Activated naive CD8-positive, alpha-beta T cell treated with anti-CD3 and anti-CD28 coated beads for 36 hours (primary cell): ENCODE data around the gene NLGN2. TPM values are rescaled to one million over a fixed set of nuclear protein-coding genes. Genes with fewer than 3 reads are reported as not detected.

Experiments used
- DNase-seq: peaks from one replicate; pipeline ENCODE4 v3.0.0; 2021
- H3K27ac Mint-ChIP-seq: one replicate; pipeline ENCODE4 v1.8.0; 2022; ENCODE audit warnings: mild to moderate bottlenecking, moderate library complexity, mixed read lengths
- H3K27me3 Mint-ChIP-seq: one replicate; pipeline ENCODE4 v1.8.0; 2022; ENCODE audit warnings: mild to moderate bottlenecking, mixed read lengths
- H3K36me3 Mint-ChIP-seq: one replicate; pipeline ENCODE4 v1.8.0; 2021; ENCODE audit warnings: mild to moderate bottlenecking, mixed read lengths
- H3K4me1 Mint-ChIP-seq: one replicate; pipeline ENCODE4 v1.8.0; 2021; ENCODE audit warnings: mixed read lengths
- H3K4me3 Mint-ChIP-seq: one replicate; pipeline ENCODE4 v1.8.0; 2022; ENCODE audit warnings: mild to moderate bottlenecking, moderate library complexity, mixed read lengths
- H3K9me3 Mint-ChIP-seq: one replicate; pipeline ENCODE4 v1.8.0; 2022; ENCODE audit warnings: mixed read lengths
- total RNA-seq, 2 experiments: library from RNA; stranded (reverse); gene quantifications; one replicate each; pipeline ENCODE4 v1.2.3, GENCODE V29; 2021

Gene NLGN2
- total RNA-seq, 2 experiments from 2014 or later, result 8.8 to 9.3 TPM

GRCh38 chr17:7417056-7417655, 9.5 kb downstream of the NLGN2 start:
- no peaks in the 10 kb centered on the region for H3K9me3 Mint-ChIP-seq
- no peak for DNase-seq
- H3K27ac Mint-ChIP-seq, result no peak overlapping the region
- H3K4me1 Mint-ChIP-seq, result no peaks in the 10 kb centered on the region
- H3K4me3 Mint-ChIP-seq, result no peak overlapping the region
- H3K36me3 Mint-ChIP-seq, result no peaks in the 10 kb centered on the region
- H3K27me3 Mint-ChIP-seq, result no peaks in the 10 kb centered on the region

- Mint-ChIP-seq H3K4me1 (no peaks in the 10 kb centered on the region), H3K4me3 (no peak overlapping the region), H3K9me3 (no peaks in the 10 kb centered on the region), H3K36me3 (no peaks in the 10 kb centered on the region), H3K27me3 (no peaks in the 10 kb centered on the region), H3K27ac (no peak overlapping the region)
- no peak for DNase-seq
These were observed 11.0 kb downstream of the NLGN2 start for GRCh38 chr17:7418472-7419152.

GRCh38 chr17:7419819-7420610, 12.4 kb downstream of the NLGN2 start, which contains the start of gene SPEM1:
Gene SPEM1 (plus strand): TSS chr17:7420324. CDS start chr17:7420385, 61 bp downstream.
- H3K4me3 Mint-ChIP-seq, result no peak within 1 kb of the TSS
- H3K27ac Mint-ChIP-seq, result no peak within 1 kb of the TSS
- no peaks in the 10 kb centered on the region for H3K4me1 Mint-ChIP-seq
- H3K27me3 Mint-ChIP-seq, result no peaks in the 10 kb centered on the region
- no peak for DNase-seq
- H3K36me3 Mint-ChIP-seq, result no peaks in the 10 kb centered on the region
- no peaks in the 10 kb centered on the region for H3K9me3 Mint-ChIP-seq

- H3K36me3 Mint-ChIP-seq, result no peaks in the 10 kb centered on the region
- no peaks in the 10 kb centered on the region for H3K9me3 Mint-ChIP-seq
- no peaks in the 10 kb centered on the region for H3K4me1 Mint-ChIP-seq
- H3K27ac Mint-ChIP-seq, result no peak overlapping the region
- DNase-seq, result no peak
- H3K27me3 Mint-ChIP-seq, result no peaks in the 10 kb centered on the region
- no peak overlapping the region for H3K4me3 Mint-ChIP-seq
These were observed 13.5 kb downstream of the NLGN2 start for GRCh38 chr17:7421186-7421585.

- Mint-ChIP-seq H3K27ac (no peak overlapping the region), H3K4me3 (no peak overlapping the region), H3K27me3 (no peaks in the 10 kb centered on the region), H3K36me3 (no peaks in the 10 kb centered on the region), H3K9me3 (no peaks in the 10 kb centered on the region), H3K4me1 (no peaks in the 10 kb centered on the region)
- no peak for DNase-seq
These were observed 16.0 kb downstream of the NLGN2 start for GRCh38 chr17:7423679-7424078.

- H3K27ac Mint-ChIP-seq, result no peak within 1 kb of the TSS
- no peaks in the 10 kb centered on the region for H3K9me3 Mint-ChIP-seq
- H3K4me3 Mint-ChIP-seq, result no peak within 1 kb of the TSS
- no peaks in the 10 kb centered on the region for H3K27me3 Mint-ChIP-seq
- no peaks in the 10 kb centered on the region for H3K4me1 Mint-ChIP-seq
- no peaks in the 10 kb centered on the region for H3K36me3 Mint-ChIP-seq
- DNase-seq, result no peak
These were observed 17.7 kb downstream of the NLGN2 start, which contains the start of gene SPEM2 for GRCh38 chr17:7425316-7425715. Gene SPEM2 (plus strand): TSS chr17:7425616. CDS start chr17:7425689, 73 bp downstream.

GRCh38 chr17:7425756-7426155, 18.1 kb downstream of the NLGN2 start:
- Mint-ChIP-seq H3K27me3 (no peaks in the 10 kb centered on the region), H3K27ac (no peak overlapping the region), H3K36me3 (no peaks in the 10 kb centered on the region), H3K4me3 (no peak overlapping the region), H3K9me3 (no peaks in the 10 kb centered on the region), H3K4me1 (no peaks in the 10 kb centered on the region)
- no peak for DNase-seq

GRCh38 chr17:7426203-7426863, 18.7 kb downstream of the NLGN2 start:
- no peaks in the 10 kb centered on the region for H3K27me3 Mint-ChIP-seq
- H3K4me3 Mint-ChIP-seq, result no peak overlapping the region
- H3K4me1 Mint-ChIP-seq, result no peaks in the 10 kb centered on the region
- no peak for DNase-seq
- H3K27ac Mint-ChIP-seq, result no peak overlapping the region
- H3K36me3 Mint-ChIP-seq, result no peaks in the 10 kb centered on the region
- no peaks in the 10 kb centered on the region for H3K9me3 Mint-ChIP-seq

- DNase-seq, result no peak
- H3K4me3 Mint-ChIP-seq, result no peak overlapping the region
- H3K36me3 Mint-ChIP-seq, result no peaks in the 10 kb centered on the region
- no peaks in the 10 kb centered on the region for H3K27me3 Mint-ChIP-seq
- H3K27ac Mint-ChIP-seq, result no peak overlapping the region
- no peaks in the 10 kb centered on the region for H3K9me3 Mint-ChIP-seq
- H3K4me1 Mint-ChIP-seq, result no peaks in the 10 kb centered on the region
These were observed 19.3 kb downstream of the NLGN2 start for GRCh38 chr17:7426896-7427489.

GRCh38 chr17:7427549-7427948, 19.9 kb downstream of the NLGN2 start:
- H3K4me3 Mint-ChIP-seq, result no peak overlapping the region
- no peaks in the 10 kb centered on the region for H3K4me1 Mint-ChIP-seq
- no peaks in the 10 kb centered on the region for H3K36me3 Mint-ChIP-seq
- no peak for DNase-seq
- no peak overlapping the region for H3K27ac Mint-ChIP-seq
- H3K27me3 Mint-ChIP-seq, result no peaks in the 10 kb centered on the region
- H3K9me3 Mint-ChIP-seq, result no peaks in the 10 kb centered on the region

- no peaks in the 10 kb centered on the region for H3K27me3 Mint-ChIP-seq
- no peak within 1 kb of the TSS for H3K4me3 Mint-ChIP-seq
- no peak within 1 kb of the TSS for H3K27ac Mint-ChIP-seq
- H3K4me1 Mint-ChIP-seq, result no peaks in the 10 kb centered on the region
- no peaks in the 10 kb centered on the region for H3K9me3 Mint-ChIP-seq
- no peaks in the 10 kb centered on the region for H3K36me3 Mint-ChIP-seq
- no peak for DNase-seq
These were observed 20.9 kb downstream of the NLGN2 start, which contains the start of gene SPEM3 for GRCh38 chr17:7428557-7428956. Gene SPEM3 (plus strand): TSS chr17:7428857. CDS start chr17:7428903, 46 bp downstream.

GRCh38 chr17:7429722-7430121, 22.1 kb downstream of the NLGN2 start:
- Mint-ChIP-seq H3K4me1 (no peaks in the 10 kb centered on the region), H3K27me3 (no peaks in the 10 kb centered on the region), H3K4me3 (no peak overlapping the region), H3K27ac (no peak overlapping the region), H3K9me3 (no peaks in the 10 kb centered on the region), H3K36me3 (no peaks in the 10 kb centered on the region)
- no peak for DNase-seq

GRCh38 chr17:7431231-7431630, 23.6 kb downstream of the NLGN2 start:
- no peak for DNase-seq
- Mint-ChIP-seq H3K36me3 (no peaks in the 10 kb centered on the region), H3K4me3 (no peak overlapping the region), H3K27ac (no peak overlapping the region), H3K9me3 (no peaks in the 10 kb centered on the region), H3K4me1 (peaks cover 8% of the 10 kb centered on the region), H3K27me3 (no peaks in the 10 kb centered on the region)

GRCh38 chr17:7432296-7432695, 24.7 kb downstream of the NLGN2 start:
- no peak overlapping the region for H3K4me3 Mint-ChIP-seq
- no peaks in the 10 kb centered on the region for H3K9me3 Mint-ChIP-seq
- H3K27me3 Mint-ChIP-seq, result no peaks in the 10 kb centered on the region
- DNase-seq, result no peak
- H3K27ac Mint-ChIP-seq, result no peak overlapping the region
- no peaks in the 10 kb centered on the region for H3K36me3 Mint-ChIP-seq
- peaks cover 15% of the 10 kb centered on the region for H3K4me1 Mint-ChIP-seq
